Stimulated activated CD8-positive, alpha-beta memory T cell treated with anti-CD3 and anti-CD28 coated beads, Interleukin-15, amount 100 ng/mL, for 1 hour (primary cell): ENCODE measurements around the gene CDK3.

Experiments used
- DNase-seq: peaks from one replicate; pipeline ENCODE4 v3.0.0-alpha.2; 2020; ENCODE audit warnings: low read depth

The CDK3 gene

DNA sequence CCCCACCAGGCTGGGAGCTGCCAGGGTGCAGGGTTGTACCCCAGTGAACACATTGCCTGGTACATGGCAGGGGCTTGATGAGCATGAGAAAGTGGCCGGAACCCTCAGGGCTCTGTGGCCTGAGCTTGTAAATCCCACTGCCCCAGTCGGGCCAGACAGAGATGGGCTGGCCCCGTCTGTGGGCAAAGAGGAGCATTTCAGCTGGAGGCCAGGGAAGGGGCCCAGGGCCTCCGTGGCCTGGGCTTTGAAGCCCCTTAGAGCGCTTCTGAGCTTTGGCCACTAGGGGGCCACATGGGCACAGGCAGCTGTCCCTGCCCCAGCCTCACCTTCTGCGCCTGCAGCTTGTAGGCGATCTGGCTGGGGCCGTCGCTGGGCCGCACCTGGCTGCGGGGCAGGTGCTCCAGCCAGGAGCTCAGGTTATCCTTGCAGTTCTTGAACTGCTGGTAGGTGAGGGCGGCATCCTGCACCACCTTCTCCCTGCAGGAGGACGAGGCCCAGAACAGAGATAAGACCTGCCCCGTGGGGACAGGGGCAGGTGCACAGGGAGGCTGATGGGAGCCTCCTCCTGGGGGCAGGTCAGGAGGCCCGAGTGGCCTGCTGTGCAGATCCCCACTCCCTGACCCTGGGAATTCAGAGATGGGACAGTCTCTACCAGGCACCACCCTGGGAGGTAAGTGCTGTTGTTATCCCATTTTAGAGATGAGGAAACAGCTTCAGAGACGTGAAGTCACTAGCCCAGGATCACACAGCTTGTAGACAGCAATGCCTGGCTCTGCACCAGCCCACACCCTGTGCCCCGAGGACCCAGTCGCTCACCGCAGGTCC, 13.7 kb downstream of the CDK3 start:
- peak; percentile 57 for DNase-seq

DNA sequence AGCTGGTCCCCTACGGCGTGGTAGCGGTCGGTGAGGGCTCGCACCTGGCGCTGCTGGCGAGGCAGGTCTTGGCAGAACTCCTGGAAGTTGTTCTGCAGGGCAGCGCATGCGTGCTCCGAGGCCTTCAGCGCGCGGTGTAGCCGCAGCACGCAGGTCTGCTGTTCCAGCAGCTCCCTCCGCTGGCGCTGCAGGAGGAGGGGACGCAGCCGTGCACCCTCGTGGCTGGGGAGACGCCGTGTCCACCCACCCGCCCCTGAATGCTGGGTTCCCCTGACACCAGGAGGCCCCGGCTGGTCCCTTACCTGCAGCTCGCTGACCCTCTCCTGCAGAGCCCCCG, 14.2 kb downstream of the CDK3 start:
- DNase-seq: no peak

GRCh38 chr17:76017481-76018339, 17.1 kb downstream of the CDK3 start:
- DNase-seq: no peak

- no peak for DNase-seq
Observed at GRCh38 chr17:76018340-76018680, 17.7 kb downstream of the CDK3 start.

GRCh38 chr17:76018801-76019200, 18.1 kb downstream of the CDK3 start:
- DNase-seq: no peak

DNA sequence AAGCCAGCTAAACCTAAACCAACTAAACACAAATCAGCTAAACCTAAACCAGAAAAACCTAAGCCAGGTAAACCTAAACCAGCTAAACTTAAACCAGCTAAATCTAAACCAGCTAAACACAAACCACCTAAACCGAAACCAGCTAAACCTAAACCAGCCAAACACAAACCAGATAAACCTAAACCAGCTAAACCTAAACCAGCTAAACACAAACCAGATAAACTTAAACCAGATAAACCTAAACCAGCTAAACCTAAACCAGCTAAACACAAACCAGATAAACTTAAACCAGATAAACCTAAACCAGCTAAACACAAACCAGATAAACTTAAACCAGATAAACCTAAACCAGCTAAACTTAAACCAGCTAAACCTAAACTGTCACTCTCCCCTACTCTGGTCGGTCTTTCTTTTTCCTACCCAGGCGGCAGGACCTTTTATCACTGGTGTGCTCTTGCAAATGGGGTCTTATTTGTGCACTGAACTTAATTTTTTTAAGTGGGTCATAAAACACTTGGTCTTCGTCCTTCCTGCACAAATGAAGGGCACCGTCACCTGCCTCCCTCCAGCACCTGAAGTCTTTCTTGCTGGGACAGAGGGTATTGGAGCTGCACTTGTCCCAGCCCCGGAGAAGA, 19.3 kb downstream of the CDK3 start:
- DNase-seq: no peak

GRCh38 chr17:76022285-76022684, 21.6 kb downstream of the CDK3 start:
- DNase-seq: no peak

GRCh38 chr17:76022973-76023899, 22.6 kb downstream of the CDK3 start:
- DNase-seq: no peak

- no peak for DNase-seq
Observed at GRCh38 chr17:76023900-76024237, 23.2 kb downstream of the CDK3 start.

DNA sequence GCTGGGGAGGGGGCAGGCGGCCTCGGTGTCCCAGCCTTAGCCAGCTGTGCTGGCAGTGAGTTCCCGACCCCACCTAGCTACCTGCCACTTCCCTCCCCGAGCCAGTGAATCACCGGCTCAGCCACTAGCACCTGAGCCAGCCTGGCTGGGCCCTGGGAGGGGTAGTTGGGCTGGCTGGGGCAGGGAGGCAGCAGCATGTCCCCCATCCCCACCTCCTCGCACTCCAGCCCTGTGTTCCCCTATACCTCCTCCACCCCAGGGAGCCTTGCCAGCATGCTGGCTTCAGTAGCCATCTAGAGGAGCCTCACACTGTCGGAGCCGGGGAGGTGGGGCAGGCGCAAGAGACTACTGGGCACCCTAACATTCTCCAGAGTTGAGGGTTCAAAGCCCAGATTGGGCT, 23.7 kb downstream of the CDK3 start:
- no peak for DNase-seq

- DNase-seq: no peak
Observed at GRCh38 chr17:76025294-76025693, 24.6 kb downstream of the CDK3 start.

DNA sequence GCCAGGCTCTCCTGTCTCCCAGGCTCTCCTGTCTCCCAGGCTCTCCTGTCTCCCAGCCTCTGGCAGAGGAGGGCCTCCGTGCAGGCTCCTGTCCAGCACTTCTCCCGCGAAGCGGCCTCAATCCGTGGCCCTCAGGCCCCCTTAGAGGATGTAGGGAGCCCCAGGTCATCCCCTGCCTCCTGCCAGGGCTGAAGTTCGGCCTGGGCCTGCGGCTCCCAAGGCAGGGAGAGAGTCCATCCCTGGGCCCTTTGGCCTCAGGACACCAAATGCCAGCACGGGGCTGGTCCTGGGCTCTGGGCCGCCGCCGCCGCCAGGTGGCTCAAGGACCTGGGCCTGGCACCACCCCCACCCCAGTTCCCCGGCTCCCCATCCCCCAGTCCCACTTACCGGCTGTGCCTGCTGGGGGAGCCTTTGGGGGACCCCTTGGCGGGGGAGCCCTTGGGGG, 26.1 kb downstream of the CDK3 start:
- no peak for DNase-seq

DNA sequence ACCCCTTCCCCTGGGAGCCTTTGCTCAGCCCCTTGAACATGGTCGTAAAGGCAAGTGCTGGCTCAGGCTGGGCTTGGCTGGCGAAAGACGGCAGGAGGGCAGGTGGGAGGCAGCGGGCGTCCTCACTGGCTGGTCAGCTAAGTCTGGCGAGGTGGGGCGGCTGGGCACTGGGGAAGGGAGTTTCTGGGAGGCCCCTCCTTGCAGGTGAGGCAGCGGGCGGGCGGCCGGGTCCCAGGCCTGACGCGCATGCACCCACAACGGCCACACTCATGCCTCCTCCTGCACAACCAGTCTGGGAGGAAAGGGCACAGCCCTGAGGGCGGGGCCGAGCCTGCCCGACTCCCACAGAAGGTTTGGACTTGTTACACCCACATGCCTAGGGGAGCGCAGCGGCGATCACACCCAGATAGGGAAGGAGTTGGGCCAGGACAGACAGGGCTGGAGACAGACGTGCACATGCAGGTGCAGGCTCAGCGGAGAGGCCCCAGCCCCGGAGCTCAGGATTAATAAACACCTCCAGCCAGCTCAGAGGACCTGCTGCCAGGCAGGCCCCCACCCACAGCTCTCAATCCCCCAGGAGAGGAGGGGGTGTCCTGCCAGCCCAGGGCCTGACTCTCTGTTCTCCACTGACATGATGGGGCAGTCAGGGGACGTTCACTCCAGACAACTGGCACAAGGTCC, 26.6 kb downstream of the CDK3 start, which contains the start of gene EVPL:
EVPL (minus strand) TSS at position 148 of the 681 bp plus-strand sequence; CDS start at position 40, 108 bp downstream.
- DNase-seq: no peak

GRCh38 chr17:76032073-76032779, 31.6 kb downstream of the CDK3 start:
- DNase-seq: no peak

GRCh38 chr17:76032780-76033108, 32.1 kb downstream of the CDK3 start:
- no peak for DNase-seq

GRCh38 chr17:76033139-76033538, 32.5 kb downstream of the CDK3 start:
- no peak for DNase-seq

DNA sequence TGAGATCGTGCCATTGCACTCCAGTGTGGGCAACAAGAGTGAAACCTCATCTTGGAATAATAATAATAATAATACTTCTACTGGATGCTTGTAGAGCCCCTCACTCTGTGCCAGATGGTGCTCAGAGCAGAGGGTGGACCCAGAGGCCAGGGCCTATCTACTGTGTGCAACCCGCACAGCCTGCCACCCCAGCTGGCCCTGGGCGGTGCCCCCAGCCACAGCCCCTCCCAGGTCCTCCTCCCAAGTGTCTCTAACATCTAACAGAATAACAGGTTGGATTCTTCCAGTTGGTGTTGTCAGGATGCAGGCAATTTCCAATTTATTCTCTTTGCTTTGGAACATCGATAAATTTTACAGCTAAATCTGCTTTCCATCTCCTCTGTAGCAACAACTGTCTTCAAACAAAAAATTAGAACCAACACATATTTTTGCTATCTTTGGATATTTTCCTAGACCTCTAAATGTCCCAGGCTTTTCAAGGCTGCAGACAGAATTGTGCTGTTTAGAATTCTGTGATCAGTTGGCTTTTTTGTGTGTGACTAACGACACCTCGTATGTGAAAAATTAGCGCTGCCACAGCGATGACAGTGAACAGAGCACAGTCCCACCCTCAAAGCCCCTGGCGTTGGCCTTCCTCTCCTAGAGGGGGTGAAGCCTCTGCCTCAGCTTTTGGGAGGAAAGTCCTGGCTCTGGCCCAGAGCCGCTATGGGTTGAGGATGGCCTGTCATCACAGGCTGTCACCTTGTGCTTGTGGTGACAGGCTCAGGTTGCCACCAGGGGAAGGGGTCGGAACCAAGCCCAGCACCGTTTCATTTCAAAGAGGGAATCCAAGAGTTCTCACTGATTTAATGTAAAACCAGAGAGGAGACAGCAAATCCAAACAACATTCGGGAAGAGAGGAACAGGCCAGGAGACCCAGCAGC, 34.0 kb downstream of the CDK3 start:
- DNase-seq: no peak

GRCh38 chr17:76036497-76037261, 36.0 kb downstream of the CDK3 start:
- no peak for DNase-seq

DNA sequence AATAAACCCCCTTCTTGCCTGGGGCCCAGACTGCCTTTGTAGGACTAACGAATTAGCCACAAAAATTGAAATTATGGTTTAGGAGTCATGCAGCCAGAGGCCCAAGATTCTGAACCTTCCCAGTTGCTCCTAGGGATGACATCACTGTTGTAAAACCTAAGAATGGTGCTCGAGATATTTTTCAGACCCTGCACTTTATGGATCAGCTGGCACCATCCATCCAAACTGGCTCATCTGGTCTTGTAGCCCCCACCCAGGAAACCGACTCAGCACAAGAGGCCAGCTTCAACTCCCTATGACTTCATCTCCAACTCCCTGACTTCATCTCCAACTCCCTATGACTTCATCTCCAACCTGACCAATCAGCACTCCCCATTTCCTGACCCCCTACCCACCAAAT, 37.4 kb downstream of the CDK3 start:
- DNase-seq: no peak
